ENCODE results near the gene DDIT4. TPM values are rescaled to one million over a fixed set of nuclear protein-coding genes. Genes with fewer than 3 reads are reported as not detected.
A peak's percentile ranks its signal among the peaks of the same experiment; 100 is the strongest.

DDIT4 gene
- total RNA-seq, 1 experiment from 2014 or later, result 462 TPM

DNA sequence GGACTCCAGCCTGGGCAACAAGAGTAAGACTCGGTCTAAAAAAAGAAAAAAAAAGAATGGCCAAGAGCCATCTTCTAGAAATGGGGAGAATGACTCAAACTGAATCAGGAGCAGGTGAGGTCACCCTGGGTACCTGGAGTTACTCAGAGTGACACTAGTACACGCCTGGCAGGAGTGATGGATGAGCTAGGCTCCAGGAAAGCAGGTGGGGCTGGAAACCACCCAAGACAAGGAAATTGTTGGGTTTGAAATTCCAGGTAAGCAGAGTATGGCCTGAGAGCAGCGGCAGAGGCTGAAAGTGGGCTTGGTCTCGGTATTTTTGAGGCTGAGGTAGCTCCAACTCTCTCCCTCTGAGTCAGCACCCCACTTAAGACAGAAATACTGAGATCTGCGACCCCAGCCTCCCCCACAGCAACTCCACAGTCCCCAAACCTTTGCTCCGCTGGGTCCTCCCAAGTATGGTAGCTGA, 18.5 kb downstream of the DDIT4 start:
- DNase-seq (ENCODE audit: low read depth, low spot score) (peak; percentile 91), ATAC-seq (peak; percentile 62)
- no TSS peak for BruUV-seq (replicated peaks)
- H3K9ac ChIP-seq (ENCODE audit: low read length), result peak overlapping the region; percentile 61
- TF ChIP-seq CBX3 (IDR thresholded peaks at IDR 0.05; ENCODE audit: low read depth) (no peak), YY1 (IDR thresholded peaks at IDR 0.05; ENCODE audit: extremely low read depth, insufficient replicate concordance, low read depth, low read length) (peak; percentile 74), ELF1 (IDR thresholded peaks at IDR 0.05; ENCODE audit: borderline replicate concordance, low read depth) (no peak), POLR2A (IDR thresholded peaks at IDR 0.05; ENCODE audit: borderline replicate concordance, extremely low read depth, insufficient read depth, insufficient read length) (no peak), EGR1 (IDR thresholded peaks at IDR 0.05; ENCODE audit: low read depth) (no peak), POLR2AphosphoS5 (IDR thresholded peaks at IDR 0.05; ENCODE audit: low read depth, low read length) (peak; percentile 78), EZH2 (IDR thresholded peaks at IDR 0.05) (no peak), SRF (IDR thresholded peaks at IDR 0.05; ENCODE audit: low read depth) (no peak)
- TF ChIP-seq, protein P1, sequence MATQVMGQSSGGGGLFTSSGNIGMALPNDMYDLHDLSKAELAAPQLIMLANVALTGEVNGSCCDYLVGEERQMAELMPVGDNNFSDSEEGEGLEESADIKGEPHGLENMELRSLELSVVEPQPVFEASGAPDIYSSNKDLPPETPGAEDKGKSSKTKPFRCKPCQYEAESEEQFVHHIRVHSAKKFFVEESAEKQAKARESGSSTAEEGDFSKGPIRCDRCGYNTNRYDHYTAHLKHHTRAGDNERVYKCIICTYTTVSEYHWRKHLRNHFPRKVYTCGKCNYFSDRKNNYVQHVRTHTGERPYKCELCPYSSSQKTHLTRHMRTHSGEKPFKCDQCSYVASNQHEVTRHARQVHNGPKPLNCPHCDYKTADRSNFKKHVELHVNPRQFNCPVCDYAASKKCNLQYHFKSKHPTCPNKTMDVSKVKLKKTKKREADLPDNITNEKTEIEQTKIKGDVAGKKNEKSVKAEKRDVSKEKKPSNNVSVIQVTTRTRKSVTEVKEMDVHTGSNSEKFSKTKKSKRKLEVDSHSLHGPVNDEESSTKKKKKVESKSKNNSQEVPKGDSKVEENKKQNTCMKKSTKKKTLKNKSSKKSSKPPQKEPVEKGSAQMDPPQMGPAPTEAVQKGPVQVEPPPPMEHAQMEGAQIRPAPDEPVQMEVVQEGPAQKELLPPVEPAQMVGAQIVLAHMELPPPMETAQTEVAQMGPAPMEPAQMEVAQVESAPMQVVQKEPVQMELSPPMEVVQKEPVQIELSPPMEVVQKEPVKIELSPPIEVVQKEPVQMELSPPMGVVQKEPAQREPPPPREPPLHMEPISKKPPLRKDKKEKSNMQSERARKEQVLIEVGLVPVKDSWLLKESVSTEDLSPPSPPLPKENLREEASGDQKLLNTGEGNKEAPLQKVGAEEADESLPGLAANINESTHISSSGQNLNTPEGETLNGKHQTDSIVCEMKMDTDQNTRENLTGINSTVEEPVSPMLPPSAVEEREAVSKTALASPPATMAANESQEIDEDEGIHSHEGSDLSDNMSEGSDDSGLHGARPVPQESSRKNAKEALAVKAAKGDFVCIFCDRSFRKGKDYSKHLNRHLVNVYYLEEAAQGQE (IDR thresholded peaks at IDR 0.05; ENCODE audit: low read depth), result no peak
- TF ChIP-seq, protein P2, sequence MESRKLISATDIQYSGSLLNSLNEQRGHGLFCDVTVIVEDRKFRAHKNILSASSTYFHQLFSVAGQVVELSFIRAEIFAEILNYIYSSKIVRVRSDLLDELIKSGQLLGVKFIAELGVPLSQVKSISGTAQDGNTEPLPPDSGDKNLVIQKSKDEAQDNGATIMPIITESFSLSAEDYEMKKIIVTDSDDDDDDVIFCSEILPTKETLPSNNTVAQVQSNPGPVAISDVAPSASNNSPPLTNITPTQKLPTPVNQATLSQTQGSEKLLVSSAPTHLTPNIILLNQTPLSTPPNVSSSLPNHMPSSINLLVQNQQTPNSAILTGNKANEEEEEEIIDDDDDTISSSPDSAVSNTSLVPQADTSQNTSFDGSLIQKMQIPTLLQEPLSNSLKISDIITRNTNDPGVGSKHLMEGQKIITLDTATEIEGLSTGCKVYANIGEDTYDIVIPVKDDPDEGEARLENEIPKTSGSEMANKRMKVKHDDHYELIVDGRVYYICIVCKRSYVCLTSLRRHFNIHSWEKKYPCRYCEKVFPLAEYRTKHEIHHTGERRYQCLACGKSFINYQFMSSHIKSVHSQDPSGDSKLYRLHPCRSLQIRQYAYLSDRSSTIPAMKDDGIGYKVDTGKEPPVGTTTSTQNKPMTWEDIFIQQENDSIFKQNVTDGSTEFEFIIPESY (IDR thresholded peaks at IDR 0.05; ENCODE audit: extremely low read depth, insufficient replicate concordance, low read length), result peak; percentile 69
- H3K79me2 ChIP-seq (ENCODE audit: insufficient read depth, low read length), result no peaks in the 10 kb centered on the region
- H3K9me3 ChIP-seq (ENCODE audit: control insufficient read depth in 1 of 2, insufficient read depth in 1 of 2, low read depth in 1 of 2, low read length in 2 of 2), result no peaks in the 10 kb centered on the region
- H3K36me3 ChIP-seq (ENCODE audit: control insufficient read depth in 1 of 2, insufficient read depth in 2 of 2, low read length in 2 of 2), result no peaks in the 10 kb centered on the region
- intact Hi-C loops (cut with micrococcal nuclease), result loop anchor here (2.0 kb wide), 1 partner anchor 29 kb away; no protein-coding TSS in a partner anchor
- H2AFZ ChIP-seq (ENCODE audit: low read depth, low read length, poor library complexity, severe bottlenecking), result peak overlapping the region; percentile 52
- no peaks in the 10 kb centered on the region for H3K9me2 ChIP-seq (ENCODE audit: insufficient read depth)
- ChIA-PET RAD21 (ENCODE audit: low non-redundant PET in 1 of 2, low total read pairs in 2 of 2, uncharacterized antibody in 2 of 2, unreplicated experiment in 2 of 2) (interaction anchor here in 1 of 2 experiments (1.4 kb wide), 1 partner anchor 28 kb away, joined by 3 read pairs; no protein-coding TSS in a partner anchor), POLR2A (interaction anchor here (0.7 to 15.0 kb wide), 8 partner anchors 9 to 37 kb away, joined by 3 to 371 read pairs (median 18); partner anchors contain the start of gene DDIT4), CTCF (interaction anchor here (0.6 to 1.2 kb wide), 3 partner anchors 16 to 45 kb away, joined by 3 to 4 read pairs (median 3); no protein-coding TSS in a partner anchor)
- H4K20me1 ChIP-seq (ENCODE audit: insufficient read depth), result no peaks in the 10 kb centered on the region
- peaks cover 46 to 85% of the 10 kb centered on the region in 2 experiments for H3K4me1 ChIP-seq (ENCODE audit: control insufficient read depth in 1 of 2, insufficient read depth in 2 of 2, low read length in 2 of 2)
- H3K27ac ChIP-seq (ENCODE audit: low read depth, low read length), result peak overlapping the region; percentile 79
- peak overlapping the region in 1 of 2 experiments; percentile 19; a peak in 1 of 4 replicates for H3K4me3 ChIP-seq (replicated peaks in 1 of 2; ENCODE audit: low read depth in 1 of 2, low read length in 2 of 2)
- H3K4me2 ChIP-seq (ENCODE audit: low read length), result peak overlapping the region; percentile 68
- no peaks in the 10 kb centered on the region for H3K27me3 ChIP-seq (ENCODE audit: insufficient read depth, low read length)

All from HCT116 (cell line).